HG03575 (cell line): Measurements from ENCODE around the gene ZBTB5.

Source experiments
- ATAC-seq: cut with Tn5 transposase; IDR thresholded peaks from one replicate; pipeline ENCODE4 v1.9.1; 2021; ENCODE audit not compliant: unreplicated experiment, insufficient number of reproducible peaks, low FRiP score; ENCODE audit errors: extremely low read depth

ZBTB5 gene

DNA sequence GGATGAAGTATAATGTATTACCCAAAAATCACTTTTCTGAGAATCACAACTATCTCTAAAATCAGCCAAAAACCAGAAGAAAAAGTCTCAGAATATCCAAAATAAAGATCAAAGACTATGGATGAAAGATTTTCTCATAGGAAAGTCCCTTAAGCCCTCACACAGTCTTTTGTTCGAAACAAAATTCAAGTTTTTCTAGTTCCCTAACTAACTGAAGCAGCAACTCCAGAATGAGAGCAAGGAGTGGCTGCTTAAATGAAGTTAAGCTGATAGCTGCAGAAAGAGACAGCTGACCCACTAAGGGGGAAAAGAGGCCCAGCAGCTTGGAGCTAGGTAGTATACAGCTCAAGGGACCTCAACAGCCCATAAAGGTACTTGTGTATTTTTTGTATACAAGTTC, 8.4 kb downstream of the ZBTB5 start:
- ATAC-seq, result no peak

DNA sequence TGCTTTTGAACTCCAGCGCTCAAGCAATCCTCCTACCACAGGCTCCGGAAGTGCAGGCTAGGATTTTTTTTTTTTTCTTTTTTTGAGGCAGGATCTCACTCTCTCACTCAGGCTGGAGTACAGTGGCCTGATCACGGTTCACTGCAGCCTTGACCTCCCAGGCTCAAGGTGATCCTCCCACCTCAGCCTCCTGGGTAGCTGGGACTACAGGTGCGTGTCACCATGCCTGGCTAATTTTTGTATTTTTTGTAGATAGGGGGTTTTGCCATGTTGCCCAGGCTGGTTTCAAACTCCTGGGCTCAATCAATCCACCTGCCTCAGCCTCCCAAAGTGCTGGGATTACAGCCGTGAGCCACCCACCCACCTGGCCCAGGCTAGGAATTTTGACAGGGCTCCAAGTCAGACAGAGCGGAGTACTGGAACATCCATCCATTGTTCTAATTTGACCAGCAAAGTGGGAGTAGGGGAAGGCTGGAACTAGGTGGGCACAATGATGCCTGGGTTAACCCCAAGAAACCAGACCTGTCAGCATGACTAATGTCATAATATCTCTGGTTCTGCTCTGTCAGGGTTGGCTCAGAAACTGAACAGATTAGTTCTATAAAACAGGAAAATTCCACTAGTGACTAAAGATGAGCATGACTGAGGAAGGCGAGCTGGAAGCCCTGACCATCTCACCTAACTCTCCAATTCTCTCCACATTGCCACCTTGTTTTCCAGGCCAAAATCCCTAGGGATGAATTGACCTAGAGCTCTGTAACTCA, 9.2 kb downstream of the ZBTB5 start:
- ATAC-seq, result no peak

DNA sequence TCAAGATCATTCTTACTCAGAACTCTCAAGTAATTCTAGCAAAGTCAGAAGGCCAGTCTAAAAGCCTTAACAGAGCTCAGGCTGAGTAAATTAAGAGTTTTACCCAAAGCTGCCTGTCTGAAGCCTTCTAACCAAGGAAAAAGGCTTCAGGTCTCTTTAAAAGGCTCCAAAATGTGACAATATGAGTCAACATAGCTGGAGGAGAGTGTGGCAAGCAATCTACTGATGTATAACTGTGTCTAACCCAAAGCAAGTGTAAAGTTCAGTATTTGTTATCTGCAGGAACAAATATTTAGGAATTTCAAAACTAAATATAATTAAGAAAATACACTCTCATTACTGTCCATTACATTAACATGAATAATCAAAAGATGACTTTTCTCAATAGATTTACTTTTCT, 11.0 kb downstream of the ZBTB5 start:
- no peak for ATAC-seq

DNA sequence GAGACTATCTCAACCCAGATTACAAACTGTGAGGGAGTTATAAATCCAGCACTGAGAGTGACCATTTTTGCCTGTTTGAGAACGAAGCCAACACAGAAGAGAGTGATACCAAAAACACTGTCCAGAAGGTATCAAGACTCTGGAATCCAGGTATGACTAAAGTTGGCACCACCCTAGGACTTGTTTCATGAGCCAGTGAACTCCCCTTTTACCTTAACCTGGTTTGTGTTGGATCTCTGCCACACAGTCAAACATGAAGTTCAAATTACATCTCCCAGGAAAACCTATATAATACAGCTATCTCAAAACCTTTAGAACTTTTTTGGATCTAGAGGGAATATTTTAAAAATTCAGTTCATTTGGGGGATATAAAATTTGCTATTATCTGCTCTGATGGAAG, 11.4 kb downstream of the ZBTB5 start:
- no peak for ATAC-seq

DNA sequence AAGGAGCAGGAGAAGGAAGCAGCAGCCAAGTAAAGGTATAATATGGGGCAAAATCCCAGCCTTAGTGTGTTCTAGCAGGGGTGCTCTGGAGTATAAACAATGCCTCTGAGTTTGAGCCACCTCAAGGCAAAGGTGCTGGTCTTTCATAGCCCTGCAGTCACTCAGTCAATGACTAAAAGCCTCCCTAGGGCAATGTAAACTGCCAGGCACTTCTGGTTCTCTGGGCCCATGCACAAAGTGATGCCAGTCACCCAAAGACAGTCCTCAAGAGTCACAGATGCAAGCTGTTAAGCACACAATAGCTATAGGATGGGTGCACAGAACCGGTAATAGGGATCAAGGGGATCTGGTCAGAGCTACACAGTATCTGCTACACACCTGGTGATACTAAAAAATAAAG, 12.6 kb downstream of the ZBTB5 start:
- ATAC-seq, result no peak

DNA sequence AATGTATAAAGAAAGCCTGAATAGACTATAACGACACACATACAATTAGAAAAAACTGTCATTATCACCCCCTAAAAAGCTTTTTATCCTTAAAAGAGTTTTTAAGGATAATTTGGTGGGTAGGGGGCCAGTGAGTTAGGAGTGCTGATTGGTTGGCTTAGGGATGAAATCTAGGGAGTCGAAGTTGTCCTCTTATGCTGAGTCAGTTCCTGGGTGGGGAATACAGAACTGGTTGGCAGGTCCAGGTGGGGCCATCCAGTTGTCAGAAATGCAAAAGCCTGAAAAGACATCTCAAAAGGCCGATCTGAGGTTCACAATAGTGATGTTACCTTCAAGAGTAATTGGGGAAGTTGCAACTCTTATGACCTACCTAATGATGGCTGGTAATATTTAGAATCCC, 13.6 kb downstream of the ZBTB5 start:
- no peak for ATAC-seq

DNA sequence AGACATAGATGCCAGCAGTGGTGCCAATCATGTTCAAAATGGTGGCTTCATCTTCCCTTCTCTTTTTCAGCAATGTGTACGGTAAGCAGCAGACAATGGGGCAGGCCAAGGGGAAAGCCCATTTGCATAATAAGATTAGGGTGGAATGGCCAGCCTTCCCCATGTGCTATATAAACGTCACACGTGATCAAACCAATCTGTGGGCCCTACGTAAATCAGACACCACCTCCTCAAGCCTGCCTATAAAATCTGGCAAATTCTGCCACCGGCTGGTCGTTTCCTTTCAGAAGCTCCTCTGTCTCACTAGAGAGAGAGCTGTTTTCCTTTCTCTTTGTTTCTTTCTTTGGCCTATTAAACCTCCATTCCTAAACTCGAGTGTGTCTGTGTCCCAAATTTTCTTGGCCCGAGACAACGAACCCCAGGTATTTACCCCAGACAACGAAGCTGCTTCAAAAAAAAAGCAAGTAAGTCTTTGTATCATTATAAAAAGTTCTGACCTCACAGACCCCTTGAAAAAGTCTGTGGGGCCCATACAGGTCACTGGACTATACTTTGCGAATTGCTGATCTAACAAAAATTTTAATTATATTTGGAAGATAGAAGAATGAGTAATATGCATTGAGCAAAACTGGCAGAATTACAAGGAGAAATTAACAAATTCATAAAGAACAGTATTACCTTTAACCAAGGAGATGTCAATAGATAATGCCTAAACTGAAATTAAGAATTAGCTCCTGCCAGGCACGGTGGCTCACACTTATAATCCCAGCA, 15.2 kb downstream of the ZBTB5 start:
- ATAC-seq, result no peak

DNA sequence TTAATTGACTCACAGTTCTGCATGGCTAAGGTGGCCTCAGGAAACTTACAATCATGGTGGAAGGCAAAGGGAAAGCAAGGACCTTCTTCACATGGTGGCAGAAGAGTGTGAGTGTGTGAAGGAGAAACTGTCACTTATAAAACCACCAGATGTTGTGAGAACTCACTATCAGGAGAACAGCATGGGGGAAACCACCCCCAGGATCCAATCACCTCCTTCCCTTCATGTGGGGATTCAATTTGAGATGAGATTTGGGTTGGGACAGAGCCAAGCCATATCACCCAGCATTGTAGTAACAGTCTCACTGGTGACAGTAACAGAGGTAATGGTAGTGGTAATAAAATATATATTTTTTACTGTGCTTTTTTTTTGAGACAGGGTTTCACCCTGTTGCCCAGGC, 18.1 kb downstream of the ZBTB5 start:
- ATAC-seq, result no peak

DNA sequence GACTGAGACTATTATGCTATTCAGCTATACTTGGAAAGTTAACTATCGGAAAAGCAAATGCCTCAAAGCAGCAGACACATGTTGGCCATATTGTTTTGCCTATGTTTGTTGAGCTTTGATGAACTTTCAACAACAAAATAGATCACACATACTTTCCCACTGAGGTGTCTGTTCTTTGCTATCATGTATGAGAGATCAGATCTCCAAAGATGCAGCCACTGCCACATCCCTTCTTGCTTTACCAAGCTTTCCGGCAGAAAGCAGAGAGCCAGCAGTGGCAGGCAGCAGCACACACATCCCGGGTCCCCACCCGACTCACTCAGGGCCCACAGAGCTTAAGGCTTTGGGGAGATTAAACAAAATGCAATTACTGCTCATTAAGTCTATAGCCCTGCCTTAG, 18.8 kb downstream of the ZBTB5 start:
- no peak for ATAC-seq

DNA sequence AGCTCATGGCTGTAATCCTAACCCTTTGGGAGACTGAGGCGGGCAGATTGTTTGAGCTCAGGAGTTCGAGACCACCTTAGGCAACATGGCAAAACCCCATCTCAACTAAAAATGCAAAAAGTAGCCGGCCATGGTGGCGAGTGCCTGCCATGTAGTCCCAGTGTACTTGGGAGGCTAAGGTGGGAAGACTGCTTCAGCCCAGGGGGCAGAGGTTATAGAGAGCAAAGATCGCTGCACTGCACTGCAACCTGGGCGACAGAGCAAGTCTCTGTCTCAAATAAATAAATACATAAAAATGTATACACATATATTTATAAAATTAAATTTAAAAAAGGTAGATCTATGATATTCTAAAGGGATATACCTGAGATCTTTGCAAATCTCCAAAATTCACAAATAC, 19.4 kb downstream of the ZBTB5 start:
- ATAC-seq, result no peak

DNA sequence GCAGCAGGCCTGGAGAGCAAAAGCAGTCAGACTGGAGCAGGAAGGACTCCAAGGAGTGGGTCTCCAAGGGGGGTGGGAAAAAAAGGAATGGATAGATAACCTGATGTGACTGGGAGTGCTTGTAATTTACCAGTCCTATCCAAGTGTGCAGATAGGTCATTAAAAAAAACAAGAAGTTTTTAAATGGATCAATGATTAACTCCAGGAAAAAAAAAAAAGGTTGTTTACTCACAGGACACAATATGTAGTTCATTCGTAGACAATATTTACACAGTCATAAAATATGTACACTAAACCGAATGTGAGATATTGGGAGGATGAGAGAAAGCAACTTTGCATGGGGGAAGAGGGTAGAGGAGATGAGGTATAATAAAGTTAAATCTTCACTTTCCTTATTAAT, 20.4 kb downstream of the ZBTB5 start:
- no peak for ATAC-seq

DNA sequence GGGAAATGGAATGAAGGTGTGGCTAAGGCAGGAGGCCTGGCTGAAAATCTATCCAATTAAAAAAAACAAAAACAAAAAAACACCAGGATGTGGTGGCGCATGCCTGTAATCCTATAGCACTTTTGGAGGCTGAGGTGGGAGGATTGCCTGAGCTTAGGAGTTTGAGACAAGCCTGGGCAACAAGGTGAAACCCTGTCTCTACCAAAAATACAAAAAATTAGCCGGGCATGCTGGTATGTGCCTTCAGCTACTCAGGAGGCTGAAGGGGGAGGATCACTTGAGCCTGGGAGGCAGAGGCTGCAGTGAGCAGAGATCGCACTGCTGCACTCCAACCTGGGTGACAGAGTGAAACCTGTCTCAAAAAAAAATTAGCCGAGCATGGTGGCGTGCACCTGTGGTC, 21.7 kb downstream of the ZBTB5 start:
- no peak for ATAC-seq

DNA sequence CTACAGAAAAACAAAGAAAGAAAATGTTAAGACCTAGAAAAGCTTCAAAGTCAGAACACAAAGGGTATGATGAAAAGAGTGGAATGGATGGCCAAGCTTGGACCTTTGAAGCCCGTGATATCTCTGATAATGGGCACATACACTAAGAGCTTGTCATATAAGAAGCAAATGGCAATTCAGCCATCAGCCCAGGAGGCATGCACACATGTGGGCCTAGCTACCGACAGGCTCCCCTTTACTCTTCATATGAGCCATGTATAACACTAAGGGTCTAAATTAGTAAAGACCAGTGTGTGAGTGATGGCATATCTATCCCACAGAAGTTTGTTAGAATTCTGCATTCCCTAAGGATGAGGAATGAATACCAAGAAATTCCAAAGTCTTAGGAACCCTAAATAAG, 22.7 kb downstream of the ZBTB5 start:
- no peak for ATAC-seq

DNA sequence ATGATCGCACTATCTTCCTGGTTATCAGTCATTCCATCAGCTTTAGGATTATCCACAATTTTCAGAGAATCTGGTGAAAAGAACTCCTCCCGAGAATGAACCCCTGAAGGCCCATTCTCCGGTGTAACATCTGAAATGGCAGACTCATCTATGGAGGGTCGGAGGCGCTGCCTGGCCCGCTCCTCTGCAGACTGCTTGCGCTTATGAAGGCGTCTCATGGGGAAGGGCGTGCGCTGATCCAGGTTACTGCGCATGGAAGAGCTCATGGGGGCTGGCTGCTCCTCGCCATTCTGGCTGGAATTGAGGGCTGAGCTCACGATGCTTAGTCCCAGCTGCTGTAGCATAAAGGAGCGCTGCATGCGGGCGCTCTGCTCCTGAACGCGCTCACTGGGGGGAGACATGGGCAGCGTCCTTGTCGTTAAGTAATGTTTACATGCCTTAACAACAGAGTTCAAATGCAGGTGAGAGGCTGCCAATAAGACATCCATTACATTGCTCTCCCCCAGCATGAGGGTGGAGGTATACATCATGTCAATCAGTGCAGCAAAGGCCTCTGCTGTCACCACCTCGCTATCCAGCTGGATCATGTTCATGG, 23.4 kb downstream of the ZBTB5 start:
- no peak for ATAC-seq

DNA sequence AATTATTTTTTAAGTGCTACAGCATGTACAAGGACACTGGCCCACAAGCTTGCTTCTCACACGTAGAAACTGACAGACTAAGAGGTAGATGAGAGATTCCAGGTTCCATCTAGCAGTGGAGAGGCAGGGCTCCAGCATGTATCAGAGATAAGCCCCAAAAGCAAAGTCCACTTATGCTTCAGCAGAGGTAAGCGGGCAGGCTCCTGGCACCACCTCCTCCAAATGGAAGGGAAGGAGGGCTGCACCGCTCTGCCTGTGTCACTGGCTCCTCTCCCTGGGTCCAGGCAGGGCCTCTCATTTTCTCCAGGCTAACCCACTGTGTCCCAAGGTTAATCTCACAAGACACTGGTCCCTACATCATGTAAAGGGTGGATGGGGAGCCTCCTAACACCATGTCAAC, 26.9 kb downstream of the ZBTB5 start:
- ATAC-seq, result no peak

DNA sequence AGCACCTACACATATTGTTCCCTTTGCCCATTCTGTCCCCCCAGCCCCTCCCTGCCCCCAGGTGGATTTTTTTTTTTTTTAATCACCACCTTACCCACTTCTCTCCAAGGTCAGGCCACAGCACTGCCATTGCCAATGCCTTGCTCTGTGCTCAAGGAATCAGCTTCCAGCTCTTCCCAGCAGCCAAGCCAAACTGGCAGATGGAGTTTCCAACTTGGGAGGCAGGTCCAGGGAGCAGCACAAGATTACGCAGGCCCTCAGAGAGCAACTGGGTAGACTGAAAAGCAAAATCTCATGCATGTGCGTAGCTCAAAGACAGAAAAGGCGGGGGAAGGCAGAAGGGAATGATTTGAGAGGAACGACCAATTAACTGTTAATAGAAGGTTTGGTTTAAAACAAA, 27.6 kb downstream of the ZBTB5 start:
- no peak for ATAC-seq

DNA sequence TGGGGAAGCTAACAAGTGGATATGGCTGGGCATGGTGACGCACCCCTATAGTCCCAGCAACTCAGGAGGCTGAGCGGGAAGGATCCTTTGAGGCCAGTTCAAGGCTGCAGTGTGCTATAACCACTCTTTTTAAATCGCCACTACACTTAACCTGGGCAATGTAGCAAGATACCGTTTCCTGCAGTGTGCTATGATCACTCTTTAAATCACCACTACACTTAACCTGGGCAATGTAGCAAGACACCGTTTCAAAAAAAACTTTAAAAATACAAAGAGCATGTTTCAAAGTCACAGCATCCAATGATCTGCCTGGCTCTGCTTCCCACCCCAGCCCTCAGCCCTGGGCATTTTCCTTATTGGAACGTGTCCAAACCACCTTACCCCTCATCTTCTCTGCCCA, 28.2 kb downstream of the ZBTB5 start:
- ATAC-seq, result no peak

DNA sequence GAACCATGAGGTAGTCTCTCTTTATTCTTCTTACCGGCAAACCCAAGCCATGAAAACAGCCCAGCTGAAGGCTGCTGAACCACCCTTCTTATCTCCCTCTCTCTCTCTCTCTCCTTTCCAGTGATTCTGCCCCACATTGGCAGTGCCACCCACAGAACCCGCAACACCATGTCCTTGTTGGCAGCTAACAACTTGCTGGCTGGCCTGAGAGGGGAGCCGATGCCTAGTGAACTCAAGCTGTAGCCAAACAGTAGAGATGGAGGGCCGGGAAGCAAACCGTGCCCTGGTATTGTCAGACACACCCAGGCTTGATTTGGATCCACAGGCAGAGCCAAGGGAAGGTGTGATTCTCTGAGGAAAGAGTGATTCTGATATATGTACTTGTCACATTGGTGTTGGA, 28.7 kb downstream of the ZBTB5 start:
- no peak for ATAC-seq

DNA sequence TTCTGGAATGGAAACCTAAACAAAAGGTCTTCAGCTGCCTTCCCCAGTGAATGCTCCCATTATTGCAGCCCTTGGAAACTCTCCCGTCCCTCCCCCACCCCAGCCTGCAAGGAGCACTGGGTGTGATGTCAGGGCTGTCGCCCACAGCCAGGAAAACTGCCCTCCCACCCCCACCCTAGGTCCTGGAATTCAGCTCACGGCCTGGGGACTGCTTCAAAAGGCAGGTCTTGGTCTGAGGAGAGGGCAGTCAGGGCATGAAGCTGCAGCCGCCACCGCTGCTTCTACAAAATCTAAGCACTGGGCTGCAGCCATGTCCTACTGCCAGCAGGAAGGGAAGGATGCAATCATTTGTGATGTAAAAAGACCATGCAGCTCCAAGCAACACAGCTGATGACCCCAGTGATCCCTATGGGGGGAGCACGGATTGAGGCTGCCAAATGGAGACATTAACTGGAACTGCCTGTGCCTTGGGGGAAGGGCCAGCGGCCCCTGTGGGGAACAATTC, 31.3 kb downstream of the ZBTB5 start:
- no peak for ATAC-seq

DNA sequence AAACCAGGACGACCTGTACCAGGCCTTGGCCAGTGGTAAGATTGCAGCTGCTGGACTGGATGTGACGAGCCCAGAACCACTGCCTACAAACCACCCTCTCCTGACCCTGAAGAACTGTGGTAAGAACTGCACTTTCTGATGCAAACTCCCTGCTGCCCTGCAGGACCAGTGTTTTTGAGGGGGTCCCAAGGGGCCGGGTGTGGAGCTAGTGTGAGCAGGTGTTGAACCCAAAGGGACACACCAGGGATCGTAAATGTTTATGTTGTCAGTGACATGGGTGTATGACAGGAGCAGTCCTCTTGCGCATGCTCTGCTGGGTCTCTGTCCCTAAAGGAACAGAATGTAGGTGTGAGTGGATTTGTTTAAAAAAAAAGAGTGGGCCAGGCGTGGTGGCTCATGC, 33.2 kb downstream of the ZBTB5 start:
- no peak for ATAC-seq
